Left ventricle myocardium inferior (tissue), 1 donor: ENCODE data around the gene HIVEP2. TPM values are rescaled to one million over a fixed set of nuclear protein-coding genes. Genes with fewer than 3 reads are reported as not detected.

Experiments used
- DNase-seq: peaks from one replicate; pipeline ENCODE4 v3.0.0-alpha.2; 2020
- H3K27ac ChIP-seq: fragments of 200-600 bp; replicated peaks from 2 replicates; pipeline ENCODE4 v1.8.0; 2021
- H3K27me3 ChIP-seq: fragments of 200-600 bp; 2 replicates; pipeline ENCODE4 v1.8.0; 2021; ENCODE audit warnings: low read depth
- H3K36me3 ChIP-seq: fragments of 200-600 bp; 2 replicates; pipeline ENCODE4 v1.8.0; 2021
- H3K4me1 ChIP-seq: fragments of 200-600 bp; 2 replicates; pipeline ENCODE4 v1.8.0; 2021
- H3K4me3 ChIP-seq: fragments of 200-600 bp; 2 replicates; pipeline ENCODE4 v1.8.0; 2021; ENCODE audit warnings: mild to moderate bottlenecking, moderate library complexity
- H3K9me3 ChIP-seq: fragments of 200-600 bp; replicated peaks from 2 replicates; pipeline ENCODE4 v1.8.0; 2021
- intact Hi-C: fragments of 100-400 bp; cut with micrococcal nuclease; formaldehyde crosslinking; loops from one replicate; pipeline ENCODE4 v1.11.0; 2022
- total RNA-seq: library from RNA; stranded (reverse); fragmentation: NEBNext Ultra II Directional; extraction: Animal tissue kit (Norgen Biotek cat#: 25700); gene quantifications from one replicate; pipeline ENCODE4 v1.2.1, GENCODE V29; 2021
- TF ChIP-seq, protein P1 (sequence below): fragments of 200-600 bp; IDR thresholded peaks from 2 replicates; pipeline ENCODE4 v1.8.0; 2021; ENCODE audit warnings: antibody characterized with exemption, mild to moderate bottlenecking, borderline replicate concordance
- donor health status: DM: no; HTN: yes; CAD: no; lungs with severe emphysema.

Gene HIVEP2
- total RNA-seq, 1 donor from 2014 or later, result 16.2 TPM

DNA sequence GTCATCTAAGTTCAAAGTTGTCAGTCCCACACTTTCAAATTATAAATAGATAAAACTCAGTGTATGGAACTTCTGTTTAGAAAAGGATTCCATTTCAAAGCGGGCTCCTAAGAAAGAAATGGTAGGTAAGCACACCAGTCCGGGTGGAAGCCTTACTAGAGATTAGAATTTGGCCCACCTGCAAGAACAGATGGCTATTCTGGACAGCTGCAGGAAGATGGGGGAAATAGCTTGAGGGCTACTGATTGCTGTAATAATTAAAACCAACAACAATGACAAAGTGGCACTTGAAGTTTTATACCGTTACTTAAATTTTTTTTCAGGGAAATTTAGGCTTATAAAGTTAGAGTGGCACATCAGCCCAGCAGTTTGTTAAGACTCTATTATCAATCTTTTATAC, 83.3 kb downstream of the HIVEP2 start:
- Histone ChIP-seq H3K36me3 (no peaks in the 10 kb centered on the region), H3K4me1 (peaks cover 35% of the 10 kb centered on the region), H3K27me3 (no peaks in the 10 kb centered on the region), H3K9me3 (no peaks in the 10 kb centered on the region), H3K4me3 (no peak overlapping the region), H3K27ac (no peak overlapping the region)
- no peak for DNase-seq
- intact Hi-C loops, result no loop called here
- TF ChIP-seq, protein P1, sequence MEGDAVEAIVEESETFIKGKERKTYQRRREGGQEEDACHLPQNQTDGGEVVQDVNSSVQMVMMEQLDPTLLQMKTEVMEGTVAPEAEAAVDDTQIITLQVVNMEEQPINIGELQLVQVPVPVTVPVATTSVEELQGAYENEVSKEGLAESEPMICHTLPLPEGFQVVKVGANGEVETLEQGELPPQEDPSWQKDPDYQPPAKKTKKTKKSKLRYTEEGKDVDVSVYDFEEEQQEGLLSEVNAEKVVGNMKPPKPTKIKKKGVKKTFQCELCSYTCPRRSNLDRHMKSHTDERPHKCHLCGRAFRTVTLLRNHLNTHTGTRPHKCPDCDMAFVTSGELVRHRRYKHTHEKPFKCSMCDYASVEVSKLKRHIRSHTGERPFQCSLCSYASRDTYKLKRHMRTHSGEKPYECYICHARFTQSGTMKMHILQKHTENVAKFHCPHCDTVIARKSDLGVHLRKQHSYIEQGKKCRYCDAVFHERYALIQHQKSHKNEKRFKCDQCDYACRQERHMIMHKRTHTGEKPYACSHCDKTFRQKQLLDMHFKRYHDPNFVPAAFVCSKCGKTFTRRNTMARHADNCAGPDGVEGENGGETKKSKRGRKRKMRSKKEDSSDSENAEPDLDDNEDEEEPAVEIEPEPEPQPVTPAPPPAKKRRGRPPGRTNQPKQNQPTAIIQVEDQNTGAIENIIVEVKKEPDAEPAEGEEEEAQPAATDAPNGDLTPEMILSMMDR, result no peak

GRCh38 chr6:142860498-142860897, 84.5 kb downstream of the HIVEP2 start:
- H3K4me3 ChIP-seq, result no peak overlapping the region
- intact Hi-C loops, result no loop called here

DNA sequence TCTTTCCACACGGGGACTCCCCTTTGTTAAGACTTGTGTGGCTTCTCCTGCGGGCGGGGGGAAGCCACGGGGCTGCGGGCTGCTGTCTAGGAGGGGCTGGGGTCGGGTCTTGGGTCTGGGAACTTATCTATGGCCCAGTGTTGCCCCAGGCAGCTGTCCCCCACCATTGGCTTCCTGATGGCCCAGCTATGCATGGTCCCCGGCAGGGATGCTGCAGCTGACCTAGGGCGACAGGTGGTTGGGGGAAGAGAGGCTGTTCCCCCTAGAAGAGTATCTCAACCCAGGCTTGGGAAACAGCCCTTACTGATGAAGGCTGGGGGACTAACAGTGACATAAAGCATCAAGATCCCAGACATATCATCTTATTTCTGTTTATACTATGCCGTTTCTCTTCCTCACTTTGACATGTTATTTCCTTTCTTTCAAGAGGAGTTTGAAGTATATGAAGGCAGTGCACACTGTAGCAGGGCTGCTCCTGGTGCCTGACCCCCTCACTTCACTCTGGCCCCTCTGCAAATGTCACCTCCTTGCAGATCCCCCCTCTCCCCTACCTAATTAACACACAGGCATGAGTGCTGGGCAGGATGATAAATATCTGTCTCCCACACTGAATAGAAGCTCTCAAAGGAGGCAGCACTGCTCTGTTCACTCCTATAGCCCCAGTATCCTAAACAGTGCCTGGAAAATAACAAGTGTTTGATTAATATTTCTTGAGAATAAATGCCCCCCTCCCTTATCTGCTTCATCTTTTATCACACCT, 87.0 kb downstream of the HIVEP2 start:
- no peak for DNase-seq
- Histone ChIP-seq H3K27me3 (no peaks in the 10 kb centered on the region), H3K4me1 (peaks cover 31% of the 10 kb centered on the region), H3K4me3 (no peak overlapping the region), H3K36me3 (no peaks in the 10 kb centered on the region), H3K27ac (no peak overlapping the region), H3K9me3 (no peaks in the 10 kb centered on the region)
- intact Hi-C loops, result no loop called here
- TF ChIP-seq, protein P1, result no peak

More at GRCh38 chr6:142860498-142860897, 84.5 kb downstream of the HIVEP2 start:
- no peaks in the 10 kb centered on the region for H3K9me3 ChIP-seq
- H3K4me1 ChIP-seq, result peaks cover 29% of the 10 kb centered on the region
- no peak overlapping the region for H3K27ac ChIP-seq
- no peaks in the 10 kb centered on the region for H3K36me3 ChIP-seq
- TF ChIP-seq, protein P1, result no peak
- no peak for DNase-seq
- H3K27me3 ChIP-seq, result no peaks in the 10 kb centered on the region

DNA sequence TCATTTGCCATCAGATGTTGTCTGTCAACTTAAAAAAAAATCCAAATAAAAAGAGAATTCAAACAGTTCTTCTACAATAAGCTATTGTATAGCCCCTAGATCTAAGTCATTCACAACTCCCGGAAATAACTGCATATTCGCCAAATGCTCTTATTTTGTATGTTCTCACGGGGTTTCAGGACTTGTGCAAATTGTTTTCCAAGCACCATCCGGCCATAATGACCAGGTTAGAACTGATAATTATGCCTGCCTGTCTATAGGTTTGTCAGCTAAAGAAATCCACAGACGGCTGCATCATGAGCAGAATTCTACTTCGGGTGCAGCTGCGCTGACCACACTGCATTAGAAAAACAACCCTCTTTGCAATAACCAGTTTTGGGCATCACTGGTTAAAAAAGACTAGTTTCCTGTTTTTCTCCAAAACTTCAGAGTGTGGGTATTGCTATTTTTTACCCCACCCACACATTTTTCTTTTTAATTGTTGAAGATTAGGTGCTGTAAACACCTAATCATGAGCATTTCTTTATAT, 87.7 kb downstream of the HIVEP2 start:
- H3K9me3 ChIP-seq, result no peaks in the 10 kb centered on the region
- no peak overlapping the region for H3K27ac ChIP-seq
- no peak for DNase-seq
- intact Hi-C loops, result no loop called here
- H3K4me1 ChIP-seq, result peaks cover 37% of the 10 kb centered on the region
- H3K36me3 ChIP-seq, result no peaks in the 10 kb centered on the region
- TF ChIP-seq, protein P1, result no peak
- H3K27me3 ChIP-seq, result no peaks in the 10 kb centered on the region
- H3K4me3 ChIP-seq, result no peak overlapping the region

GRCh38 chr6:142856624-142857232, 88.2 kb downstream of the HIVEP2 start:
- no peaks in the 10 kb centered on the region for H3K27me3 ChIP-seq
- no peak overlapping the region for H3K27ac ChIP-seq
- no peak overlapping the region for H3K4me3 ChIP-seq
- peaks cover 38% of the 10 kb centered on the region for H3K4me1 ChIP-seq
- no peak for DNase-seq
- TF ChIP-seq, protein P1, result no peak
- H3K9me3 ChIP-seq, result no peaks in the 10 kb centered on the region
- intact Hi-C loops, result no loop called here
- no peaks in the 10 kb centered on the region for H3K36me3 ChIP-seq
